ENCODE data around the gene CD7.

GRCh38 chr17:82317394-82318168 is at the start of gene CD7:
- no peak for TF ChIP-seq CTCF (IDR thresholded peaks at IDR 0.05; ENCODE audit: low read length)
- TF ChIP-seq EZH2 (IDR thresholded peaks at IDR 0.05; ENCODE audit: borderline replicate concordance, low read length), result no peak

Data from OCI-LY1 (cell line).